ENCODE results near the gene SEC62.

Gene SEC62

GRCh38 chr3:169953462-169954141 lies 13.0 kb upstream of the SEC62 start:
- H3K36me3 ChIP-seq (ENCODE audit: insufficient read depth, low read length) = no peaks in the 10 kb centered on the region
- H3K9me3 ChIP-seq (ENCODE audit: control insufficient read depth, insufficient read depth, low read length) = no peaks in the 10 kb centered on the region
- no peaks in the 10 kb centered on the region for H3K4me1 ChIP-seq (ENCODE audit: insufficient read depth, low read length)
- no peak overlapping the region for H3K9ac ChIP-seq (ENCODE audit: low read depth, low read length)

- Histone ChIP-seq H3K4me1 (ENCODE audit: insufficient read depth, low read length) (no peaks in the 10 kb centered on the region), H3K9me3 (ENCODE audit: control insufficient read depth, insufficient read depth, low read length) (no peaks in the 10 kb centered on the region), H3K36me3 (ENCODE audit: insufficient read depth, low read length) (no peaks in the 10 kb centered on the region), H3K9ac (ENCODE audit: low read depth, low read length) (no peak overlapping the region)
Observed at GRCh38 chr3:169954142-169954756, 12.4 kb upstream of the SEC62 start.

GRCh38 chr3:169955406-169955805 lies 11.2 kb upstream of the SEC62 start:
- Histone ChIP-seq H3K9ac (ENCODE audit: low read depth, low read length) (no peak overlapping the region), H3K4me1 (ENCODE audit: insufficient read depth, low read length) (no peaks in the 10 kb centered on the region), H3K36me3 (ENCODE audit: insufficient read depth, low read length) (no peaks in the 10 kb centered on the region), H3K9me3 (ENCODE audit: control insufficient read depth, insufficient read depth, low read length) (no peaks in the 10 kb centered on the region)

- Histone ChIP-seq H3K9me3 (ENCODE audit: control insufficient read depth, insufficient read depth, low read length) (no peaks in the 10 kb centered on the region), H3K9ac (ENCODE audit: low read depth, low read length) (no peak overlapping the region), H3K4me1 (ENCODE audit: insufficient read depth, low read length) (peaks cover 11% of the 10 kb centered on the region; the same call in 1 of the 2 replicates), H3K36me3 (ENCODE audit: insufficient read depth, low read length) (no peaks in the 10 kb centered on the region)
Observed at GRCh38 chr3:169964176-169964575, 2.4 kb upstream of the SEC62 start.

GRCh38 chr3:169965562-169966427 lies 812 bp upstream of the SEC62 start:
- H3K36me3 ChIP-seq (ENCODE audit: insufficient read depth, low read length) = no peaks in the 10 kb centered on the region
- H3K9me3 ChIP-seq (ENCODE audit: control insufficient read depth, insufficient read depth, low read length) = no peaks in the 10 kb centered on the region
- peak overlapping the region; percentile 85 for H3K9ac ChIP-seq (ENCODE audit: low read depth, low read length)
- H3K4me1 ChIP-seq (ENCODE audit: insufficient read depth, low read length) = peaks cover 11% of the 10 kb centered on the region; the same call in 1 of the 2 replicates

GRCh38 chr3:169966951-169967915 lies 626 bp downstream of the SEC62 start:
- Histone ChIP-seq H3K9ac (ENCODE audit: low read depth, low read length) (peak overlapping the region; percentile 85), H3K36me3 (ENCODE audit: insufficient read depth, low read length) (no peaks in the 10 kb centered on the region; the same call in 1 of the 2 replicates), H3K9me3 (ENCODE audit: control insufficient read depth, insufficient read depth, low read length) (no peaks in the 10 kb centered on the region), H3K4me1 (ENCODE audit: insufficient read depth, low read length) (peaks cover 11% of the 10 kb centered on the region; the same call in 1 of the 2 replicates)

- Histone ChIP-seq H3K4me1 (ENCODE audit: insufficient read depth, low read length) (peaks cover 11% of the 10 kb centered on the region; the same call in 1 of the 2 replicates), H3K9ac (ENCODE audit: low read depth, low read length) (peak overlapping the region; percentile 85; the same call in 1 of the 2 replicates), H3K36me3 (ENCODE audit: insufficient read depth, low read length) (no peaks in the 10 kb centered on the region; the same call in 1 of the 2 replicates), H3K9me3 (ENCODE audit: control insufficient read depth, insufficient read depth, low read length) (no peaks in the 10 kb centered on the region)
Observed at GRCh38 chr3:169968224-169968885, 1.7 kb downstream of the SEC62 start.

- no peaks in the 10 kb centered on the region for H3K9me3 ChIP-seq (ENCODE audit: control insufficient read depth, insufficient read depth, low read length)
- H3K36me3 ChIP-seq (ENCODE audit: insufficient read depth, low read length) = no peaks in the 10 kb centered on the region; the same call in 1 of the 2 replicates
- H3K4me1 ChIP-seq (ENCODE audit: insufficient read depth, low read length) = peaks cover 11% of the 10 kb centered on the region; the same call in 1 of the 2 replicates
- no peak overlapping the region for H3K9ac ChIP-seq (ENCODE audit: low read depth, low read length)
Observed at GRCh38 chr3:169969174-169970095, 2.8 kb downstream of the SEC62 start.

GRCh38 chr3:169970847-169971246 lies 4.2 kb downstream of the SEC62 start:
- Histone ChIP-seq H3K4me1 (ENCODE audit: insufficient read depth, low read length) (peaks cover 11% of the 10 kb centered on the region; the same call in 1 of the 2 replicates), H3K9ac (ENCODE audit: low read depth, low read length) (no peak overlapping the region), H3K9me3 (ENCODE audit: control insufficient read depth, insufficient read depth, low read length) (no peaks in the 10 kb centered on the region), H3K36me3 (ENCODE audit: insufficient read depth, low read length) (peaks cover under 1% of the 10 kb centered on the region; the same call in 1 of the 2 replicates)

- no peaks in the 10 kb centered on the region for H3K9me3 ChIP-seq (ENCODE audit: control insufficient read depth, insufficient read depth, low read length)
- H3K36me3 ChIP-seq (ENCODE audit: insufficient read depth, low read length) = peaks cover 3% of the 10 kb centered on the region; the same call in 1 of the 2 replicates
- peaks cover 11% of the 10 kb centered on the region; the same call in 1 of the 2 replicates for H3K4me1 ChIP-seq (ENCODE audit: insufficient read depth, low read length)
- H3K9ac ChIP-seq (ENCODE audit: low read depth, low read length) = no peak overlapping the region
Observed at GRCh38 chr3:169971522-169971921, 4.9 kb downstream of the SEC62 start.

GRCh38 chr3:169980055-169980454 lies 13.4 kb downstream of the SEC62 start:
- H3K36me3 ChIP-seq (ENCODE audit: insufficient read depth, low read length) = peaks cover 18% of the 10 kb centered on the region; the same call in 1 of the 2 replicates
- H3K9ac ChIP-seq (ENCODE audit: low read depth, low read length) = no peak overlapping the region

GRCh38 chr3:169984292-169984691 lies 17.7 kb downstream of the SEC62 start:
- H3K4me1 ChIP-seq (ENCODE audit: insufficient read depth, low read length) = no peaks in the 10 kb centered on the region
- no peak overlapping the region for H3K9ac ChIP-seq (ENCODE audit: low read depth, low read length)
- no peaks in the 10 kb centered on the region for H3K9me3 ChIP-seq (ENCODE audit: control insufficient read depth, insufficient read depth, low read length)
- peaks cover 14% of the 10 kb centered on the region; the same call in 1 of the 2 replicates for H3K36me3 ChIP-seq (ENCODE audit: insufficient read depth, low read length)

More at GRCh38 chr3:169980055-169980454, 13.4 kb downstream of the SEC62 start:
- no peaks in the 10 kb centered on the region for H3K4me1 ChIP-seq (ENCODE audit: insufficient read depth, low read length)
- H3K9me3 ChIP-seq (ENCODE audit: control insufficient read depth, insufficient read depth, low read length) = no peaks in the 10 kb centered on the region
